ENCODE data around the gene LSR. TPM values are rescaled to one million over a fixed set of nuclear protein-coding genes. Genes with fewer than 3 reads are reported as not detected.

Gene LSR
- polyA plus RNA-seq, 4 donors, result 7.9 to 66.3 (median 47.9) TPM

- DNase-seq (ENCODE audit: low read depth in 4 of 4, low spot score in 3 of 4), result no peak
These were observed 67.8 kb downstream of the LSR start for GRCh38 chr19:35316560-35316959.

Other genes with a start within 250 kb of the LSR start
- 100 to 1,000 TPM in 1 of 4 donors, 10 to 100 TPM in 3; 47.1 to 102 (median 66.3) TPM for gene GRAMD1A, start 248.7 kb upstream of the LSR start, polyA plus RNA-seq (ENCODE audit: insufficient read length in 4 of 4)
- 1 to 10 TPM in 3 of 4 donors, under 1 TPM in 1; 0.74 to 2.1 (median 1.2) TPM for gene SCN1B, start 218.5 kb upstream of the LSR start, polyA plus RNA-seq (ENCODE audit: insufficient read length in 4 of 4)
- 100 to 1,000 TPM in 1 of 4 donors, 10 to 100 TPM in 2, 1 to 10 TPM in 1; 2.6 to 118 (median 79.0) TPM for gene HPN, start 207.3 kb upstream of the LSR start, polyA plus RNA-seq (ENCODE audit: insufficient read length in 4 of 4)
- gene FXYD3, start 133.2 kb upstream of the LSR start, polyA plus RNA-seq (ENCODE audit: insufficient read length in 4 of 4), result 10 to 100 TPM in 3 of 4 donors, under 1 TPM in 1; 0.48 to 35.2 (median 22.5) TPM
- gene LGI4, start 113.9 kb upstream of the LSR start, polyA plus RNA-seq (ENCODE audit: insufficient read length in 4 of 4), result 10 to 100 TPM in 1 of 4 donors, 1 to 10 TPM in 3; 2.7 to 14.3 (median 3.5) TPM
- 10 to 100 TPM; 22.3 to 73.8 (median 27.2) TPM for gene FXYD1, start 110.2 kb upstream of the LSR start, polyA plus RNA-seq (ENCODE audit: insufficient read length in 4 of 4)
- gene FXYD7, start 105.7 kb upstream of the LSR start, polyA plus RNA-seq (ENCODE audit: insufficient read length in 4 of 4), result 1 to 10 TPM in 3 of 4 donors, under 1 TPM in 1; 0.82 to 6.6 (median 1.3) TPM
- gene FXYD5, start 94.3 kb upstream of the LSR start, polyA plus RNA-seq (ENCODE audit: insufficient read length in 4 of 4), result 10 to 100 TPM; 13.2 to 33.5 (median 27.9) TPM
- not detected for gene FAM187B, start 20.3 kb upstream of the LSR start, polyA plus RNA-seq (ENCODE audit: insufficient read length in 4 of 4)
- 100 to 1,000 TPM; 152 to 195 (median 169) TPM for gene USF2, start 20.0 kb downstream of the LSR start, polyA plus RNA-seq (ENCODE audit: insufficient read length in 4 of 4)
- gene HAMP, start 33.5 kb downstream of the LSR start, polyA plus RNA-seq (ENCODE audit: insufficient read length in 4 of 4), result under 1 TPM; 0.23 to 0.90 (median 0.42) TPM
- 10 to 100 TPM in 1 of 4 donors, 1 to 10 TPM in 3; 3.0 to 11.2 (median 6.2) TPM for gene MAG, start 43.2 kb downstream of the LSR start, polyA plus RNA-seq (ENCODE audit: insufficient read length in 4 of 4)
- gene CD22, start 80.2 kb downstream of the LSR start, polyA plus RNA-seq (ENCODE audit: insufficient read length in 4 of 4), result 10 to 100 TPM in 3 of 4 donors, 1 to 10 TPM in 1; 7.5 to 43.9 (median 29.6) TPM
- under 1 TPM; 0.29 to 0.61 (median 0.41) TPM for gene FFAR1, start 98.9 kb downstream of the LSR start, polyA plus RNA-seq (ENCODE audit: insufficient read length in 4 of 4)
- gene FFAR3, start 109.5 kb downstream of the LSR start, polyA plus RNA-seq (ENCODE audit: insufficient read length in 4 of 4), result under 1 TPM in 3 of 4 donors, not detected in 1; 0.16 to 0.71 (median 0.17) TPM
- under 1 TPM in 1 of 4 donors, not detected in 3; 0.33 TPM for gene GPR42, start 122.1 kb downstream of the LSR start, polyA plus RNA-seq (ENCODE audit: insufficient read length in 4 of 4)
- 1 to 10 TPM in 1 of 4 donors, under 1 TPM in 3; 0.19 to 1.4 (median 0.47) TPM for gene FFAR2, start 199.3 kb downstream of the LSR start, polyA plus RNA-seq (ENCODE audit: insufficient read length in 4 of 4)
- gene KRTDAP, start 241.5 kb downstream of the LSR start, polyA plus RNA-seq (ENCODE audit: insufficient read length in 4 of 4), result 1 to 10 TPM in 1 of 4 donors, under 1 TPM in 3; 0.36 to 1.9 (median 0.59) TPM